ENCODE results near the gene SHANK2.

DNA sequence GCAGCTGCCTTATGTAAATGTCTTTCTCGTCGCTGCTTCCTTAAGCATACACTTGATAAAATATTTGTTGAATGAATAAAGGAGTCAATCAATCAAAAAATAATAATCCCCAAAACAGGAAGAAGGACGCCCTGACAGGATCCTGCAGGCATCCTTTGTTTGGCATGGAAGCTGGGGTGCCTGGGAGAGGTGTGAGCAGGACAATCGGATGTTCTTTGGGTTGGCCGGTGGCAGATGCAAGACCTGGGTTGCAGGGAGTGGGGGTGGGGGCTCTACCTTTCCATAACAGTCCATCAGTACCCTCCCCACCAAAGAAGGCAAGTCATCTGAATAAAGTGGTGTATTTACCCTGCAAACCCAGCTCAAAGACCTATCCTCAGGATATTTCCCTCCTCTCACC lies 1.4 kb upstream of the SHANK2 start:
- TF ChIP-seq CTCF (IDR thresholded peaks at IDR 0.05), result no peak
- no peak for TF ChIP-seq POLR2A (IDR thresholded peaks at IDR 0.05)
- TF ChIP-seq POLR2AphosphoS5 (IDR thresholded peaks at IDR 0.05), result no peak
- TF ChIP-seq EP300 (IDR thresholded peaks at IDR 0.05; ENCODE audit: low read depth), result no peak
